A673 (cell line): ENCODE data around the gene DENND4C. TPM values are rescaled to one million over a fixed set of nuclear protein-coding genes. Genes with fewer than 3 reads are reported as not detected.

Experiments used
- BruUV-seq: library from RNA; stranded (reverse); fragments of 400-500 nt; replicated peaks from 2 replicates; lab custom pipeline; 2021; lab: Mats Ljungman, UMichigan
- CTCF ChIA-PET: fragments of 300-600 bp; sonication (Branson Sonifier 250); formaldehyde crosslinking; loops from one replicate; lab custom pipeline; 2022; ENCODE audit warnings: antibody characterized with exemption; lab: Charles Lee
- POLR2A ChIA-PET: fragments of 300-600 bp; sonication (Branson Sonifier 250); formaldehyde crosslinking; loops from one replicate; lab custom pipeline; 2022; ENCODE audit warnings: antibody characterized with exemption; ENCODE audit not compliant: low non-redundant PET; lab: Charles Lee
- DNase-seq: peaks from one replicate; pipeline ENCODE4 v3.0.0-alpha.2; 2015; ENCODE audit warnings: low spot score
- H3K27ac ChIP-seq: fragments of 200-600 bp; sonication (generic); 2 replicates; pipeline ENCODE4 v1.5.1; 2016; ENCODE audit warnings: mixed run types, low read depth, mild to moderate bottlenecking, mixed read lengths, antibody characterized with exemption, low read length; ENCODE audit not compliant: poor library complexity, severe bottlenecking
- H3K27me3 ChIP-seq: fragments of 200-600 bp; sonication (generic); replicated peaks from 2 replicates; pipeline ENCODE4 v1.6.1; 2017; ENCODE audit warnings: mixed run types, low read depth, mild to moderate bottlenecking, mixed read lengths, antibody characterized with exemption, low read length; ENCODE audit not compliant: insufficient read depth, poor library complexity
- H3K36me3 ChIP-seq: fragments of 200-600 bp; sonication (generic); 2 replicates; pipeline ENCODE4 v1.6.1; 2016; ENCODE audit warnings: mixed run types, mild to moderate bottlenecking, mixed read lengths, antibody characterized with exemption, low read length; ENCODE audit not compliant: insufficient read depth, poor library complexity, severe bottlenecking
- H3K4me1 ChIP-seq: fragments of 200-600 bp; sonication (generic); 2 replicates; pipeline ENCODE4 v1.6.1; 2017; ENCODE audit warnings: mixed run types, mild to moderate bottlenecking, mixed read lengths, antibody characterized with exemption, low read length; ENCODE audit not compliant: insufficient read depth, poor library complexity, severe bottlenecking
- H3K4me3 ChIP-seq: fragments of 200-600 bp; sonication (generic); 2 replicates; pipeline ENCODE4 v1.5.1; 2016; ENCODE audit warnings: low read depth, mixed run types, mild to moderate bottlenecking, mixed read lengths, low read length; ENCODE audit not compliant: poor library complexity, severe bottlenecking
- H3K9me3 ChIP-seq: fragments of 200-600 bp; sonication (generic); 2 replicates; pipeline ENCODE4 v1.6.1; 2016; ENCODE audit warnings: mixed run types, low read depth, mild to moderate bottlenecking, mixed read lengths, antibody characterized with exemption, low read length; ENCODE audit not compliant: poor library complexity, severe bottlenecking
- CTCF ChIP-seq: fragments of 300-800, 200-600 bp; sonication (generic); conservative IDR thresholded peaks from 2 replicates; pipeline ENCODE4 v1.5.1; 2017; ENCODE audit warnings: low read depth, mild to moderate bottlenecking, antibody characterized with exemption, low read length, moderate library complexity, mixed read lengths
- EZH2 ChIP-seq: fragments of 200-600 bp; sonication (generic); IDR thresholded peaks from 2 replicates; pipeline ENCODE4 v1.6.1; 2017; ENCODE audit warnings: borderline replicate concordance, low read depth, mild to moderate bottlenecking, mixed read lengths, antibody characterized with exemption, low read length; ENCODE audit not compliant: poor library complexity, severe bottlenecking
- intact Hi-C: fragments of 100-400 bp; cut with micrococcal nuclease; formaldehyde crosslinking; loops from one replicate; pipeline ENCODE4 v1.10.0; 2022; ENCODE audit not compliant: unreplicated experiment
- total RNA-seq: library from RNA; stranded (reverse); gene quantifications from 2 replicates; pipeline ENCODE4 v1.2.3, GENCODE V29; 2021

The DENND4C gene
- total RNA-seq, 1 experiment from 2014 or later, result 13.9 TPM

GRCh38 chr9:19198406-19198805 is 32.1 kb upstream of the DENND4C start:
- H3K4me3 ChIP-seq, result no peak overlapping the region
- TF ChIP-seq CTCF (no peak), EZH2 (no peak)
- no peak for DNase-seq
- H3K4me1 ChIP-seq, result no peaks in the 10 kb centered on the region
- CTCF ChIA-PET, result no interaction called here
- no peak overlapping the region for H3K27ac ChIP-seq
- no peaks in the 10 kb centered on the region for H3K27me3 ChIP-seq
- no TSS peak for BruUV-seq
- POLR2A ChIA-PET, result no interaction called here
- no peaks in the 10 kb centered on the region for H3K9me3 ChIP-seq
- intact Hi-C loops, result no loop called here
- H3K36me3 ChIP-seq, result no peaks in the 10 kb centered on the region

GRCh38 chr9:19199012-19199411 is 31.5 kb upstream of the DENND4C start:
- no TSS peak for BruUV-seq
- TF ChIP-seq CTCF (no peak), EZH2 (no peak)

GRCh38 chr9:19200229-19200628 is 30.3 kb upstream of the DENND4C start:
- Histone ChIP-seq H3K9me3 (no peaks in the 10 kb centered on the region), H3K4me3 (no peak overlapping the region), H3K36me3 (no peaks in the 10 kb centered on the region), H3K27ac (no peak overlapping the region), H3K27me3 (no peaks in the 10 kb centered on the region), H3K4me1 (no peaks in the 10 kb centered on the region)
- TF ChIP-seq EZH2 (no peak), CTCF (no peak)
- BruUV-seq, result no TSS peak
- intact Hi-C loops, result no loop called here
- ChIA-PET CTCF (no interaction called here), POLR2A (no interaction called here)
- no peak for DNase-seq

More at GRCh38 chr9:19199012-19199411, 31.5 kb upstream of the DENND4C start:
- no peak overlapping the region for H3K27ac ChIP-seq
- ChIA-PET CTCF (no interaction called here), POLR2A (no interaction called here)
- DNase-seq, result no peak
- no peaks in the 10 kb centered on the region for H3K27me3 ChIP-seq
- intact Hi-C loops, result no loop called here
- no peaks in the 10 kb centered on the region for H3K9me3 ChIP-seq
- no peak overlapping the region for H3K4me3 ChIP-seq
- H3K36me3 ChIP-seq, result no peaks in the 10 kb centered on the region
- no peaks in the 10 kb centered on the region for H3K4me1 ChIP-seq
